Neural progenitor cell (in vitro differentiated cells): ENCODE results near the gene CRYM. TPM values are rescaled to one million over a fixed set of nuclear protein-coding genes. Genes with fewer than 3 reads are reported as not detected.
"Not testable (repeated sequence)": the region's sequence is repeated elsewhere in the genome, so short reads cannot be mapped to it uniquely, and the experiment has no call there.

Experiments used
- DNase-seq: peaks from one replicate; pipeline ENCODE4 v3.0.0-alpha.2; 2016; ENCODE audit warnings: low spot score
- H2AFZ ChIP-seq: fragments of 200-600 bp; sonication (generic); replicated peaks from 2 replicates; pipeline ENCODE4 v1.6.1; 2016; ENCODE audit warnings: antibody characterized with exemption
- H3F3A ChIP-seq: fragments of 200-600 bp; sonication (generic); 2 replicates; pipeline ENCODE4 v1.6.1; 2016; ENCODE audit warnings: antibody characterized with exemption, low read depth
- H3K27ac ChIP-seq: fragments of 200-600 bp; sonication (generic); 2 replicates; pipeline ENCODE4 v1.5.1; 2016; ENCODE audit warnings: mild to moderate bottlenecking
- H3K27me3 ChIP-seq: fragments of 200-600 bp; sonication (generic); 2 replicates; pipeline ENCODE4 v1.6.1; 2016; ENCODE audit warnings: mild to moderate bottlenecking, moderate library complexity
- H3K36me3 ChIP-seq: fragments of 200-600 bp; sonication (generic); 2 replicates; pipeline ENCODE4 v1.5.1; 2016
- H3K4me1 ChIP-seq: fragments of 200-600 bp; sonication (generic); 2 replicates; pipeline ENCODE4 v1.6.1; 2016; ENCODE audit warnings: mixed run types
- H3K4me2 ChIP-seq: fragments of 200-600 bp; sonication (generic); 2 replicates; pipeline ENCODE4 v1.6.1; 2016
- H3K4me3 ChIP-seq: fragments of 200-600 bp; sonication (generic); 2 replicates; pipeline ENCODE4 v1.5.1; 2016
- H3K79me2 ChIP-seq: fragments of 200-600 bp; sonication (generic); 2 replicates; pipeline ENCODE4 v1.6.1; 2016; ENCODE audit warnings: low read depth
- H3K9ac ChIP-seq: fragments of 200-600 bp; sonication (generic); 2 replicates; pipeline ENCODE4 v1.6.1; 2016
- H3K9me3 ChIP-seq: fragments of 200-600 bp; sonication (generic); 2 replicates; pipeline ENCODE4 v1.5.1; 2016; ENCODE audit warnings: low read depth
- H4K20me1 ChIP-seq: fragments of 200-600 bp; sonication (generic); 2 replicates; pipeline ENCODE4 v1.6.1; 2016; ENCODE audit warnings: low read depth
- H3K27ac Mint-ChIP-seq: 3 replicates; pipeline ENCODE4 v1.8.0; 2021; ENCODE audit warnings: mixed read lengths
- H3K27me3 Mint-ChIP-seq: 2 replicates; pipeline ENCODE4 v1.8.0; 2022; ENCODE audit warnings: low read depth, mild to moderate bottlenecking, inconsistent platforms, moderate library complexity, mixed read lengths; ENCODE audit not compliant: insufficient read depth
- H3K36me3 Mint-ChIP-seq: 3 replicates; pipeline ENCODE4 v1.8.0; 2021; ENCODE audit warnings: mixed read lengths
- H3K4me1 Mint-ChIP-seq: 3 replicates; pipeline ENCODE4 v1.8.0; 2021; ENCODE audit warnings: mixed read lengths
- H3K4me3 Mint-ChIP-seq: 3 replicates; pipeline ENCODE4 v1.8.0; 2021; ENCODE audit warnings: mild to moderate bottlenecking, moderate library complexity, mixed read lengths
- H3K9me3 Mint-ChIP-seq: 3 replicates; pipeline ENCODE4 v1.8.0; 2020; ENCODE audit warnings: mixed read lengths
- EZH2 ChIP-seq: fragments of 200-600 bp; sonication (generic); IDR thresholded peaks from 2 replicates; pipeline ENCODE4 v1.6.1; 2017; ENCODE audit warnings: antibody characterized with exemption, mild to moderate bottlenecking, moderate library complexity
- EZH2phosphoT487 ChIP-seq: fragments of 200-600 bp; sonication (generic); IDR thresholded peaks from 2 replicates; pipeline ENCODE4 v1.6.1; 2017; ENCODE audit warnings: antibody characterized with exemption
- total RNA-seq: library from RNA; depleted of rRNA; stranded (reverse); fragments of >200 nt; gene quantifications from 2 replicates; pipeline ENCODE4 v1.2.3, GENCODE V29; 2015; ENCODE audit warnings: low replicate concordance
- TF ChIP-seq, protein P1 (sequence below): fragments of 200-600 bp; sonication (generic); IDR thresholded peaks from 2 replicates; pipeline ENCODE4 v1.5.1; 2017; ENCODE audit warnings: antibody characterized with exemption, mild to moderate bottlenecking

The CRYM gene
- total RNA-seq, 1 donor from 2014 or later = 0.36 TPM

DNA sequence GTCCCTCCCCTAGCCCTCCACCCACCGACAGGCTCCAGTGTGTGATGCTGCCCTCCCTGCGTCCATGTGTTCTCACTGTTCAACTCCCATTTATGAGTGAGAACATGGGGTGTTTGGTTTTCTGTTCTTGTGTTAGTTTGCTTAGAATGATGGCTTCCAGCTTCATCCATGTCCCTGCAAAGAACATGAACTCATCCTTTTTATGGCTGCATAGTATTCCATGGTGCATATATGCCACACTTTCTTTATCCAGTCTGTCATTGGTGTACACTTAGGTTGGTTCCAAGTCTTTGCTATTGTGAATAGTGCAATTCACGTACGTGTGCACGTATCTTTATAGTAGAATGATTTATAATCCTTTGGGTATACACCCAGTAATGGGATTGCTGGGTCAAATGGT, 28.6 kb upstream of the CRYM start:
- Histone ChIP-seq H3K27me3 (peaks cover 43% of the 10 kb centered on the region), H3K4me1 (peaks cover 11% of the 10 kb centered on the region), H3F3A (peaks cover 16% of the 10 kb centered on the region)
- not testable (repeated sequence) for H3K27ac ChIP-seq, H3K4me3 Mint-ChIP-seq, H3K79me2 ChIP-seq, DNase-seq, H3K27ac Mint-ChIP-seq, H3K4me2 ChIP-seq, H3K36me3 ChIP-seq, H3K9ac ChIP-seq, H2AFZ ChIP-seq, H3K4me3 ChIP-seq, H3K36me3 Mint-ChIP-seq, H3K4me1 Mint-ChIP-seq, H4K20me1 ChIP-seq, H3K9me3 ChIP-seq, H3K9me3 Mint-ChIP-seq
- peaks cover 19% of the 10 kb centered on the region for H3K27me3 Mint-ChIP-seq

DNA sequence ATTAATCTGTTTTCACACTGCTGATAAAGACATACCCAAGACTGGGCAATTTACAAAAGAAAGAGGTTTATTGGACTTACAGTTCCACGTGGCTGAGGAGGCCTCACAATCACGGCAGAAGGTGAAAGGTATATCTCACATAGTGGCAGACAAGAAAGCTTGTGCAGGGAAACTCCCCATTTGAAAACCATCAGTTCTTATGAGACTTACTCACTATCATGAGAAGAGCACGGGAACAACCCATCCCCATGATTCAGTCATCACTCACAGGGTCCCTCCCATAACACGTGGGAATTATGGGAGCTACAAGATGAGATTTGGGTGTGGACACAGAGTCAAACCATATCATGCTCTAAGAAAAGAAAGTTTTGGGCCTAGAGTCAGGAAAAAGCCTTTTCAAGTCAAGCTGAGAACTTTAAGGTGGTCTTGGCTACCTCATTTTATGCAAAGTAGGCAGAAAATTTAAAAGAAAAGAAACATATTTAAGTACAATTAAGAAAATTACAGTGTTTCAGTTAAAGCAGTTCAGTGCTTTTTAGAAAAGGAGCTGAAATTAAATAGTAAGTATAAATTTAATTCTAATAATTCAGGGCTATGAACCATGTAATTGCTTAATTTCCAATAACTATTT, 24.9 kb upstream of the CRYM start:
- Mint-ChIP-seq H3K27me3 (peaks cover 23% of the 10 kb centered on the region), H3K4me3 (no peak overlapping the region), H3K27ac (no peak overlapping the region), H3K9me3 (no peaks in the 10 kb centered on the region), H3K36me3 (no peaks in the 10 kb centered on the region), H3K4me1 (peaks cover 10% of the 10 kb centered on the region)
- TF ChIP-seq, protein P1, sequence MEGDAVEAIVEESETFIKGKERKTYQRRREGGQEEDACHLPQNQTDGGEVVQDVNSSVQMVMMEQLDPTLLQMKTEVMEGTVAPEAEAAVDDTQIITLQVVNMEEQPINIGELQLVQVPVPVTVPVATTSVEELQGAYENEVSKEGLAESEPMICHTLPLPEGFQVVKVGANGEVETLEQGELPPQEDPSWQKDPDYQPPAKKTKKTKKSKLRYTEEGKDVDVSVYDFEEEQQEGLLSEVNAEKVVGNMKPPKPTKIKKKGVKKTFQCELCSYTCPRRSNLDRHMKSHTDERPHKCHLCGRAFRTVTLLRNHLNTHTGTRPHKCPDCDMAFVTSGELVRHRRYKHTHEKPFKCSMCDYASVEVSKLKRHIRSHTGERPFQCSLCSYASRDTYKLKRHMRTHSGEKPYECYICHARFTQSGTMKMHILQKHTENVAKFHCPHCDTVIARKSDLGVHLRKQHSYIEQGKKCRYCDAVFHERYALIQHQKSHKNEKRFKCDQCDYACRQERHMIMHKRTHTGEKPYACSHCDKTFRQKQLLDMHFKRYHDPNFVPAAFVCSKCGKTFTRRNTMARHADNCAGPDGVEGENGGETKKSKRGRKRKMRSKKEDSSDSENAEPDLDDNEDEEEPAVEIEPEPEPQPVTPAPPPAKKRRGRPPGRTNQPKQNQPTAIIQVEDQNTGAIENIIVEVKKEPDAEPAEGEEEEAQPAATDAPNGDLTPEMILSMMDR = no peak
- no peak for TF ChIP-seq EZH2
- Histone ChIP-seq H3K4me3 (no peak overlapping the region), H3K4me1 (peaks cover 11% of the 10 kb centered on the region), H3F3A (peaks cover 16% of the 10 kb centered on the region), H3K9me3 (no peaks in the 10 kb centered on the region), H3K27ac (no peak overlapping the region), H3K27me3 (peaks cover 53% of the 10 kb centered on the region), H3K9ac (no peak overlapping the region), H3K36me3 (no peaks in the 10 kb centered on the region), H3K79me2 (no peaks in the 10 kb centered on the region), H3K4me2 (no peak overlapping the region), H2AFZ (no peak overlapping the region), H4K20me1 (no peaks in the 10 kb centered on the region)
- DNase-seq = no peak

DNA sequence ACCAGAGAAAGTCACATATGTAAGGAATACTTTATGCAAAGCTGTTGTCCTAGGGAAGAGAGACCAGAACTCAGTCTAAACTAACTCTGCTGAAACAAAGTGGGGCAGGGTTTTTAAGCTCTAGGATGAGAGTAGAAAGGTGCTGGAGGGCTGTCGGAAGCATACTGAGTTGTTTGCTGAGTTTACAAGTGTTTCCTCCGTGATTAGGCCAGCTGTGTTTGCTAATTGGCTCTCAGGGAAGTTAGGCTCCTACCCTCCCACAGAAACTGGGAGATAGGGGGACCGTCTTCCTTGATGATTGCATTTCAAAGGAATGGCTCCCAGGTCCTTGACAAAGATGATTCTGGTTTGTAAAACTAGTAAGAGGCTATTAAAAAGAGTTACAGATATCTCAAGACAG, 24.4 kb upstream of the CRYM start:
- Histone ChIP-seq H3K4me2 (peak overlapping the region; percentile 85), H3K4me3 (no peak overlapping the region), H3K27ac (no peak overlapping the region), H3K79me2 (no peaks in the 10 kb centered on the region), H2AFZ (no peak overlapping the region), H3K9me3 (no peaks in the 10 kb centered on the region), H3K27me3 (peaks cover 53% of the 10 kb centered on the region), H3K9ac (no peak overlapping the region), H3K4me1 (peaks cover 11% of the 10 kb centered on the region), H3K36me3 (no peaks in the 10 kb centered on the region), H4K20me1 (no peaks in the 10 kb centered on the region), H3F3A (peaks cover 16% of the 10 kb centered on the region)
- Mint-ChIP-seq H3K27ac (no peak overlapping the region), H3K36me3 (no peaks in the 10 kb centered on the region), H3K4me1 (peaks cover 10% of the 10 kb centered on the region), H3K9me3 (no peaks in the 10 kb centered on the region), H3K4me3 (peak overlapping the region; percentile 57), H3K27me3 (peaks cover 23% of the 10 kb centered on the region)
- no peak for TF ChIP-seq EZH2phosphoT487
- TF ChIP-seq EZH2 = no peak
- TF ChIP-seq, protein P1 = no peak
- peak; percentile 13 for DNase-seq

DNA sequence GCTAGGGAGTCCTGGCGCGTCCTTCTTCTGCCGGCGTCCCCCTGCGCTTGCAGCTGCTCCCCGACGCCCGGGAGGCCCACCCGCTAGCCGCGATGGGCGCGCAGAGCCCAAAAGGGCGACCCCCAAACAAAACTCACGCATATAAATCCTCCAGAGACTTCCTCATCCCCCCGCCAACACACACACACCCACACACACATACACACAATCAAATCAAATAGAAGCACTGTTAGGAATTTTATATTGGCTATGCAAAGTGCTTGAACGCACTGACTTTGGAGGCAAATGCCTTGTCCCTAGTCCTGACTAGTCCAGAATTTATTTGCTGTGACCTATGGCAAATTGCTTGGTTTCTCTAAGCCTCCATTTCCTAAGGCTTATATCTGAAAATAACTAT, 23.8 kb upstream of the CRYM start:
- Mint-ChIP-seq H3K4me3 (peak overlapping the region; percentile 80), H3K4me1 (peaks cover 10% of the 10 kb centered on the region)
- TF ChIP-seq, protein P1 = no peak
- TF ChIP-seq EZH2 = peak; percentile 61

More for the DNA sequence above, 23.8 kb upstream of the CRYM start:
- Mint-ChIP-seq H3K27ac (no peak overlapping the region), H3K9me3 (no peaks in the 10 kb centered on the region), H3K27me3 (peaks cover 23% of the 10 kb centered on the region), H3K36me3 (no peaks in the 10 kb centered on the region)
- peak overlapping the region; percentile 59 for H3K4me3 ChIP-seq
- H3K36me3 ChIP-seq = no peaks in the 10 kb centered on the region
- H3K27ac ChIP-seq = no peak overlapping the region
- H3F3A ChIP-seq = peaks cover 16% of the 10 kb centered on the region
- H3K9ac ChIP-seq = no peak overlapping the region
- H3K9me3 ChIP-seq = no peaks in the 10 kb centered on the region
- H4K20me1 ChIP-seq = no peaks in the 10 kb centered on the region
- peak overlapping the region; percentile 82 for H2AFZ ChIP-seq
- H3K4me2 ChIP-seq = peak overlapping the region; percentile 85
- peaks cover 53% of the 10 kb centered on the region for H3K27me3 ChIP-seq
- DNase-seq = no peak
- H3K79me2 ChIP-seq = no peaks in the 10 kb centered on the region
- H3K4me1 ChIP-seq = peaks cover 11% of the 10 kb centered on the region
